GM12865 (cell line): ENCODE data around the gene CNGB1.

Experiments used
- DNase-seq: peaks from one replicate; pipeline ENCODE4 v3.0.0; 2010; ENCODE audit warnings: low read depth
- H3K4me3 ChIP-seq: 2 replicates; pipeline ENCODE4 v1.5.1; 2011; ENCODE audit warnings: mild to moderate bottlenecking, low read depth, low read length, control low read depth
- CTCF ChIP-seq: IDR thresholded peaks from 2 replicates; pipeline ENCODE4 v1.5.1; 2011; ENCODE audit warnings: low read length, control low read depth, low read depth, inconsistent platforms; ENCODE audit not compliant: insufficient read depth; ENCODE audit errors: missing control alignments

Gene CNGB1

GRCh38 chr16:57916735-57917438, 54.0 kb downstream of the CNGB1 start:
- H3K4me3 ChIP-seq, result no peak overlapping the region
- TF ChIP-seq CTCF, result no peak
- no peak for DNase-seq

- DNase-seq, result no peak
- no peak overlapping the region for H3K4me3 ChIP-seq
- TF ChIP-seq CTCF, result no peak
These were observed 55.0 kb downstream of the CNGB1 start for GRCh38 chr16:57915811-57916488.

GRCh38 chr16:57915267-57915666, 55.7 kb downstream of the CNGB1 start:
- H3K4me3 ChIP-seq, result no peak overlapping the region
- no peak for TF ChIP-seq CTCF
- no peak for DNase-seq

GRCh38 chr16:57914244-57915173, 56.4 kb downstream of the CNGB1 start:
- H3K4me3 ChIP-seq, result no peak overlapping the region
- DNase-seq, result no peak
- no peak for TF ChIP-seq CTCF

- no peak overlapping the region for H3K4me3 ChIP-seq
- no peak for DNase-seq
- TF ChIP-seq CTCF, result no peak
These were observed 58.2 kb downstream of the CNGB1 start for GRCh38 chr16:57912529-57913260.

GRCh38 chr16:57911743-57912142, 59.2 kb downstream of the CNGB1 start:
- no peak for DNase-seq
- TF ChIP-seq CTCF, result no peak

More at GRCh38 chr16:57911743-57912142, 59.2 kb downstream of the CNGB1 start:
- H3K4me3 ChIP-seq, result no peak overlapping the region
